ENCODE data around the gene CFAP58. TPM values are rescaled to one million over a fixed set of nuclear protein-coding genes. Genes with fewer than 3 reads are reported as not detected.

Gene CFAP58
- total and polyA plus RNA-seq, 2 donors (not counting 1 experiment from before 2014, with no cell fraction given): not detected

- CTCF ChIA-PET: no interaction called here
- Mint-ChIP-seq H3K27me3 (peaks cover 46% of the 10 kb centered on the region), H3K27ac (no peak overlapping the region)
Observed at GRCh38 chr10:104387130-104387888, 33.7 kb downstream of the CFAP58 start.

DNA sequence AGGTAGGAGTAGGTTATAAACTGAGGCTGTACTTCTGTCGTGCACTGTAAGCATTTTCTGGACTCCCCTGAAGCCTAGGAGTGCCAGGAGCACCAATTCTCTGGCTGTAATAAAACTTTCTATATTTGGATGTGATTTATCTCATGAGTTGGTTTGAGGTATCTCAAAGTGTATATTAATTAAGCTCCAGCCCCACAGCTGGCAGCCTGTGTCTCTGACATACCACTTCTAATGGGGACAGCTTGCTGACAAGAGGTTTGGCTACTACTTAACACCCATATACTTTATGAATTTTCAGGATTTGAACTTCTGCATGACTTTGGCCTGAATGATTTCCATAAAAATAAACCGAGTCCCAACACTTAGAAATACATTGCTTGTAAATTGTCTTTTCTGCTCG lies 35.2 kb downstream of the CFAP58 start:
- TF ChIP-seq, protein P1, sequence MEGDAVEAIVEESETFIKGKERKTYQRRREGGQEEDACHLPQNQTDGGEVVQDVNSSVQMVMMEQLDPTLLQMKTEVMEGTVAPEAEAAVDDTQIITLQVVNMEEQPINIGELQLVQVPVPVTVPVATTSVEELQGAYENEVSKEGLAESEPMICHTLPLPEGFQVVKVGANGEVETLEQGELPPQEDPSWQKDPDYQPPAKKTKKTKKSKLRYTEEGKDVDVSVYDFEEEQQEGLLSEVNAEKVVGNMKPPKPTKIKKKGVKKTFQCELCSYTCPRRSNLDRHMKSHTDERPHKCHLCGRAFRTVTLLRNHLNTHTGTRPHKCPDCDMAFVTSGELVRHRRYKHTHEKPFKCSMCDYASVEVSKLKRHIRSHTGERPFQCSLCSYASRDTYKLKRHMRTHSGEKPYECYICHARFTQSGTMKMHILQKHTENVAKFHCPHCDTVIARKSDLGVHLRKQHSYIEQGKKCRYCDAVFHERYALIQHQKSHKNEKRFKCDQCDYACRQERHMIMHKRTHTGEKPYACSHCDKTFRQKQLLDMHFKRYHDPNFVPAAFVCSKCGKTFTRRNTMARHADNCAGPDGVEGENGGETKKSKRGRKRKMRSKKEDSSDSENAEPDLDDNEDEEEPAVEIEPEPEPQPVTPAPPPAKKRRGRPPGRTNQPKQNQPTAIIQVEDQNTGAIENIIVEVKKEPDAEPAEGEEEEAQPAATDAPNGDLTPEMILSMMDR (IDR thresholded peaks at IDR 0.05): no peak
- no peak for TF ChIP-seq EZH2 (IDR thresholded peaks at IDR 0.05; ENCODE audit: borderline replicate concordance, insufficient read depth, low read depth, low read length, poor library complexity, severe bottlenecking)
- no peaks in the 10 kb centered on the region for H4K20me1 ChIP-seq (ENCODE audit: control insufficient read depth, insufficient read depth, low read length, poor library complexity, severe bottlenecking)
- peaks cover 1% of the 10 kb centered on the region for H3K4me1 Mint-ChIP-seq
- no peak overlapping the region for H3K27ac ChIP-seq (ENCODE audit: low read length in 2 of 2)
- no peaks in the 10 kb centered on the region for H3K4me1 ChIP-seq (ENCODE audit: control insufficient read depth in 2 of 2, insufficient read depth in 2 of 2, low read length in 2 of 2)
- H3K9me3 ChIP-seq (ENCODE audit: control extremely low read depth in 1 of 3, control insufficient read depth in 2 of 3, insufficient read depth in 1 of 3, low read length in 2 of 3): no peaks in the 10 kb centered on the region
- no peak overlapping the region for H3K27ac Mint-ChIP-seq
- H3K4me3 ChIP-seq (ENCODE audit: control extremely low read depth in 1 of 5, extremely low read depth in 1 of 5, insufficient read depth in 1 of 5, low read depth in 2 of 5, low read length in 4 of 5): no peak overlapping the region
- H2AFZ ChIP-seq (ENCODE audit: insufficient read depth, low read depth, low read length, poor library complexity, severe bottlenecking): no peak overlapping the region
- no peak overlapping the region for H3K4me2 ChIP-seq (replicated peaks; ENCODE audit: low read depth, low read length, poor library complexity, severe bottlenecking)
- POLR2A ChIA-PET: no interaction called here
- peaks cover 0 to 15% (median 8%) of the 10 kb centered on the region in 4 experiments for H3K27me3 ChIP-seq (replicated peaks in 1 of 4; ENCODE audit: control extremely low read depth in 1 of 4, control insufficient read depth in 3 of 4, insufficient read depth in 4 of 4, low read length in 3 of 4)
- H3K4me3 Mint-ChIP-seq: no peak overlapping the region
- no peaks in the 10 kb centered on the region for H3K79me2 ChIP-seq (ENCODE audit: control insufficient read depth, insufficient read depth, low read length)
- no peak overlapping the region for H3K9ac ChIP-seq (ENCODE audit: low read length)
- H3K36me3 ChIP-seq (replicated peaks in 1 of 2; ENCODE audit: control extremely low read depth in 1 of 2, control insufficient read depth in 1 of 2, extremely low read depth in 1 of 2, insufficient read depth in 2 of 2, low read length in 1 of 2): no peaks in the 10 kb centered on the region
- ATAC-seq (ENCODE audit: low read depth) (no peak), DNase-seq (no peak)
- 92% methylated on average over 2 of the region's 3 CpGs for WGBS (ENCODE audit: insufficient coverage)
- intact Hi-C loops (cut with micrococcal nuclease): no loop called here
- H3K27me3 Mint-ChIP-seq: peaks cover 49% of the 10 kb centered on the region
- CTCF ChIA-PET: no interaction called here
- no peaks in the 10 kb centered on the region for H3K9me3 Mint-ChIP-seq (ENCODE audit: insufficient read depth)

More at GRCh38 chr10:104387130-104387888, 33.7 kb downstream of the CFAP58 start:
- POLR2A ChIA-PET: no interaction called here
- 44% methylated on average over 1 of the region's 6 CpGs for WGBS (ENCODE audit: insufficient coverage)
- no peak overlapping the region for H3K9ac ChIP-seq (ENCODE audit: low read length)
- H3K27me3 ChIP-seq (replicated peaks in 1 of 4; ENCODE audit: control extremely low read depth in 1 of 4, control insufficient read depth in 3 of 4, insufficient read depth in 4 of 4, low read length in 3 of 4): peaks cover 0 to 9% (median 6%) of the 10 kb centered on the region in 4 experiments
- no peak overlapping the region for H3K27ac ChIP-seq (ENCODE audit: low read length in 2 of 2)
- H3K4me1 Mint-ChIP-seq: peaks cover 1% of the 10 kb centered on the region
- no peak overlapping the region for H3K4me2 ChIP-seq (replicated peaks; ENCODE audit: low read depth, low read length, poor library complexity, severe bottlenecking)
- H3K36me3 ChIP-seq (replicated peaks in 1 of 2; ENCODE audit: control extremely low read depth in 1 of 2, control insufficient read depth in 1 of 2, extremely low read depth in 1 of 2, insufficient read depth in 2 of 2, low read length in 1 of 2): no peaks in the 10 kb centered on the region
- no peaks in the 10 kb centered on the region for H3K79me2 ChIP-seq (ENCODE audit: control insufficient read depth, insufficient read depth, low read length)
- no peaks in the 10 kb centered on the region for H3K9me3 ChIP-seq (ENCODE audit: control extremely low read depth in 1 of 3, control insufficient read depth in 2 of 3, insufficient read depth in 1 of 3, low read length in 2 of 3)
- no peak overlapping the region for H3K4me3 Mint-ChIP-seq
- TF ChIP-seq, protein P1 (IDR thresholded peaks at IDR 0.05): no peak
- TF ChIP-seq EZH2 (IDR thresholded peaks at IDR 0.05; ENCODE audit: borderline replicate concordance, insufficient read depth, low read depth, low read length, poor library complexity, severe bottlenecking): no peak
- DNase-seq (peak; percentile 5), ATAC-seq (ENCODE audit: low read depth) (no peak)
- no peak overlapping the region for H2AFZ ChIP-seq (ENCODE audit: insufficient read depth, low read depth, low read length, poor library complexity, severe bottlenecking)
- intact Hi-C loops (cut with micrococcal nuclease): no loop called here
- no peaks in the 10 kb centered on the region for H3K4me1 ChIP-seq (ENCODE audit: control insufficient read depth in 2 of 2, insufficient read depth in 2 of 2, low read length in 2 of 2)
- no peaks in the 10 kb centered on the region for H3K9me3 Mint-ChIP-seq (ENCODE audit: insufficient read depth)
- H3K4me3 ChIP-seq (ENCODE audit: control extremely low read depth in 1 of 5, extremely low read depth in 1 of 5, insufficient read depth in 1 of 5, low read depth in 2 of 5, low read length in 4 of 5): no peak overlapping the region
- H4K20me1 ChIP-seq (ENCODE audit: control insufficient read depth, insufficient read depth, low read length, poor library complexity, severe bottlenecking): no peaks in the 10 kb centered on the region

All from B cell (primary cell).